ENCODE measurements around the gene NFATC2.

DNA sequence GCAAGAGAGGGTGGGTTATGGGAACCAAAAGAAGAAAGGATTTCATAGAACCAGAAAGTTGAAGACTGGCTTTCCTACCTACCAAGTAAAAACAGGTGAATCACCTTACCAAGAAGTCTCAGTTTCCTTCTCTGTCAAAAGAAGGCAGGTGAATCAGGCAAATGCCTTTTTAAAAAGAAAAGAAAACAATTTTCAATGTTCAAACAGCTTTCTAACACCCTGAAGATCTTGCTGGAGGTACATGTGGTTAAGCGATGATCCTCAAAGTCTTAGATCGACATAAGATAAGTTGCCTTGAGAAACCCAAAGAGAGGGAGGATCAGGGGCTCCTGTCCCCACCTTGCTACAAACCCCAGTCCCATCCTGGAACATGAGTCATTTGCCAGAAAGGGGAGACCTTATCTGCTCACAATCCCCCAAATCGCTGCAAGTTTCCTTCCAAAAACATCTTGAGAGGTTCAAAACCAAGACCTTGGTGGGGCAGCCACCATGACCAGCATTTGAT, 71.6 kb downstream of the NFATC2 start:
- TF ChIP-seq, protein P1, sequence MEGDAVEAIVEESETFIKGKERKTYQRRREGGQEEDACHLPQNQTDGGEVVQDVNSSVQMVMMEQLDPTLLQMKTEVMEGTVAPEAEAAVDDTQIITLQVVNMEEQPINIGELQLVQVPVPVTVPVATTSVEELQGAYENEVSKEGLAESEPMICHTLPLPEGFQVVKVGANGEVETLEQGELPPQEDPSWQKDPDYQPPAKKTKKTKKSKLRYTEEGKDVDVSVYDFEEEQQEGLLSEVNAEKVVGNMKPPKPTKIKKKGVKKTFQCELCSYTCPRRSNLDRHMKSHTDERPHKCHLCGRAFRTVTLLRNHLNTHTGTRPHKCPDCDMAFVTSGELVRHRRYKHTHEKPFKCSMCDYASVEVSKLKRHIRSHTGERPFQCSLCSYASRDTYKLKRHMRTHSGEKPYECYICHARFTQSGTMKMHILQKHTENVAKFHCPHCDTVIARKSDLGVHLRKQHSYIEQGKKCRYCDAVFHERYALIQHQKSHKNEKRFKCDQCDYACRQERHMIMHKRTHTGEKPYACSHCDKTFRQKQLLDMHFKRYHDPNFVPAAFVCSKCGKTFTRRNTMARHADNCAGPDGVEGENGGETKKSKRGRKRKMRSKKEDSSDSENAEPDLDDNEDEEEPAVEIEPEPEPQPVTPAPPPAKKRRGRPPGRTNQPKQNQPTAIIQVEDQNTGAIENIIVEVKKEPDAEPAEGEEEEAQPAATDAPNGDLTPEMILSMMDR (IDR thresholded peaks at IDR 0.05; ENCODE audit: low read depth, low read length, poor library complexity, severe bottlenecking) = no peak
- no peak for TF ChIP-seq EZH2phosphoT487 (IDR thresholded peaks at IDR 0.05; ENCODE audit: borderline replicate concordance, low read length)

All from DOHH2 (cell line).